ENCODE data around the gene PTPRM.

Gene PTPRM

DNA sequence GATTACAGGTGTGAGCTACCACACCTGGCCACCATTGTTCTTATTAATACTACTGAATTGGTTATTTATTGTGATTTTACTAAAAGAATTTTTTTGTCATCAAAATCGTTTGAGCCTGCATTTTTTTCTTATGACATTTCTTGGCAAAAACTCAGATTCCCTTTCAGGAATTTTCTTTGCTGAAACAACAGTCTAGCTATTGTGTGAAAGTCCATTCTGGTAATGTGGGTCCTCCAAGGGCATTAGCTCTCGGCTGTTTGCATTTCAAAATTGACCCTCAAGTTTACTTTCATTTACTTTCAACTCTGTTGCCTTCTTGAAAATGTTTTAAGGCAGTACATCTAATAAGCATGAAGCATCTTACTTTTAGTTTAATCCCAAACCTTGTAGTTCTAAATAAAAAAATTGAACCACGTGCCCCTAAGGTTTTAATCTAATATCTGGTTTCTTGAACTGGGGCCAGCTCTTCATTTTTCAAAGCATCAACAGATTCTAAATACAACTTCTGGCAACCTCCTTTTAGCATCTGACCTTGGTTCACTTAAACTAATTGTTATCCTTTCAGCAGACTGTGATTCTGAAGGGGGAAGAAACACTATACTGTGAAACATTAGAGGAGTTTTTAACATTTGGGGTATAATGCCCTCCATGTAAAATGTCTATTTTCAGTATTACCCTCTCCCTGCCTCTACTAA, 716.9 kb downstream of the PTPRM start:
- H3K9ac ChIP-seq (ENCODE audit: low read depth in 1 of 2, low read length in 2 of 2): no peak overlapping the region
- H3K27ac ChIP-seq (ENCODE audit: low read depth in 2 of 2, low read length in 2 of 2): no peak overlapping the region
- no peaks in the 10 kb centered on the region for H3K36me3 ChIP-seq (ENCODE audit: control insufficient read depth in 2 of 2, insufficient read depth in 2 of 2, low read length in 2 of 2)
- H3K4me1 ChIP-seq (ENCODE audit: control insufficient read depth in 2 of 2, insufficient read depth in 2 of 2, low read length in 2 of 2): no peaks in the 10 kb centered on the region
- H3K4me3 ChIP-seq (ENCODE audit: low read length in 2 of 2): no peak overlapping the region
- no peaks in the 10 kb centered on the region for H3K27me3 ChIP-seq (ENCODE audit: control insufficient read depth in 2 of 2, insufficient read depth in 2 of 2, low read length in 2 of 2)
- H3K9me3 ChIP-seq (ENCODE audit: control insufficient read depth in 2 of 2, low read length in 2 of 2): no peaks in the 10 kb centered on the region

DNA sequence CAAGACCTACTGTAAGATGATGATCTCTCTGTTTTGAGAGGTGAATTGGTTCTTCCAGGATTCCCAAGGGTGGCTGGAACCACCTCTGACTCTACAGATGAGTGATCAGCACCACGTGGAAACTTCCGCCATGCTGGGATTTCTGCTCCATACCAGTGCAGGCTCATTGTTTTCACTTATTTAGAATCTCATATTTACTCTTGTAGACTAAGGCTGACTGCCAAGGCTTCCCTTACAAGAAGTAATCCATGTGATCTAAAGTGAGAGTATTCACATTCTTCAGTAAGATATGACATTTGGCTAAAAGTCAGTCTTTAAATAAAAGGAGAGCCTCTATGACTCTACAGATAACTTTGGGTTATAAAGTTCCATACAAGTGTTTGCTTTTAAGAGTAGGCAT, 719.2 kb downstream of the PTPRM start:
- no peak overlapping the region for H3K4me3 ChIP-seq (ENCODE audit: low read length in 2 of 2)
- no peaks in the 10 kb centered on the region for H3K4me1 ChIP-seq (ENCODE audit: control insufficient read depth in 2 of 2, insufficient read depth in 2 of 2, low read length in 2 of 2)
- no peaks in the 10 kb centered on the region for H3K36me3 ChIP-seq (ENCODE audit: control insufficient read depth in 2 of 2, insufficient read depth in 2 of 2, low read length in 2 of 2)
- no peak overlapping the region for H3K27ac ChIP-seq (ENCODE audit: low read depth in 2 of 2, low read length in 2 of 2)
- no peaks in the 10 kb centered on the region for H3K9me3 ChIP-seq (ENCODE audit: control insufficient read depth in 2 of 2, low read length in 2 of 2)
- H3K27me3 ChIP-seq (ENCODE audit: control insufficient read depth in 2 of 2, insufficient read depth in 2 of 2, low read length in 2 of 2): no peaks in the 10 kb centered on the region
- no peak overlapping the region for H3K9ac ChIP-seq (ENCODE audit: low read depth in 1 of 2, low read length in 2 of 2)

DNA sequence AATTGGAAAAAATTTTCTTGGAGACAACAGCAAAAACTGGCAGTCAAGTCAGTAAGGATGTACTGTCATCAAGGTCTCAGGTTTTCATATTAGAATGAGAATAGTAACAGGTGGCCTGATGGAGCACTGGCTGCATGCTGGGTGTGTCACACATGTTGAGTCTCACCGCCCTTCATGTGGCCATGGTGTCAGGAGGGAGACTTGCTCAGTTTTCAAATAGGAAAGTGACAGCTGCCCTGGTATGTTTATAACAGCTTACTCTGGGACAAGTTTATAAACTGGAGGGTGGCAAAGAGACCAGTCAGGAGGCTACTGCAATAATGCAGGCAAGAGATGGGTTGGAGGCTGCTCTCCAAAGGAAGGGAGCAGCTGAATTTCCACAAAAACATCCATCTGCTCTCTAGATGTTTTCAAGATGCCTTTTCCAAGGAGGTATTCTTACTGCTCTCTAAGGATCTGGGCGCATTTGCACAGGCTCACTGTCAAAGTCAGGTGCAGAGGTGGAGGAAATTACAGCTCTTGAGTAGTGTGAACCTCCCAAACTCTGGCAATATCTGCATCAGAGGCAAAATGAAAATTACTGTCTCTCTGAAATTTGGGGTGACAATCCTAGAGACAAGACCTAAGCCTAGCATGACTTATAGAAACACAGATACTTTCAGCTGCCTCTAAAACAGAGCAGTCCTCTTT, 720.2 kb downstream of the PTPRM start:
- Histone ChIP-seq H3K4me1 (ENCODE audit: control insufficient read depth in 2 of 2, insufficient read depth in 2 of 2, low read length in 2 of 2) (no peaks in the 10 kb centered on the region), H3K27ac (ENCODE audit: low read depth in 2 of 2, low read length in 2 of 2) (no peak overlapping the region), H3K36me3 (ENCODE audit: control insufficient read depth in 2 of 2, insufficient read depth in 2 of 2, low read length in 2 of 2) (no peaks in the 10 kb centered on the region), H3K4me3 (ENCODE audit: low read length in 2 of 2) (no peak overlapping the region), H3K9ac (ENCODE audit: low read depth in 1 of 2, low read length in 2 of 2) (no peak overlapping the region), H3K9me3 (ENCODE audit: control insufficient read depth in 2 of 2, low read length in 2 of 2) (no peaks in the 10 kb centered on the region), H3K27me3 (ENCODE audit: control insufficient read depth in 2 of 2, insufficient read depth in 2 of 2, low read length in 2 of 2) (no peaks in the 10 kb centered on the region)

DNA sequence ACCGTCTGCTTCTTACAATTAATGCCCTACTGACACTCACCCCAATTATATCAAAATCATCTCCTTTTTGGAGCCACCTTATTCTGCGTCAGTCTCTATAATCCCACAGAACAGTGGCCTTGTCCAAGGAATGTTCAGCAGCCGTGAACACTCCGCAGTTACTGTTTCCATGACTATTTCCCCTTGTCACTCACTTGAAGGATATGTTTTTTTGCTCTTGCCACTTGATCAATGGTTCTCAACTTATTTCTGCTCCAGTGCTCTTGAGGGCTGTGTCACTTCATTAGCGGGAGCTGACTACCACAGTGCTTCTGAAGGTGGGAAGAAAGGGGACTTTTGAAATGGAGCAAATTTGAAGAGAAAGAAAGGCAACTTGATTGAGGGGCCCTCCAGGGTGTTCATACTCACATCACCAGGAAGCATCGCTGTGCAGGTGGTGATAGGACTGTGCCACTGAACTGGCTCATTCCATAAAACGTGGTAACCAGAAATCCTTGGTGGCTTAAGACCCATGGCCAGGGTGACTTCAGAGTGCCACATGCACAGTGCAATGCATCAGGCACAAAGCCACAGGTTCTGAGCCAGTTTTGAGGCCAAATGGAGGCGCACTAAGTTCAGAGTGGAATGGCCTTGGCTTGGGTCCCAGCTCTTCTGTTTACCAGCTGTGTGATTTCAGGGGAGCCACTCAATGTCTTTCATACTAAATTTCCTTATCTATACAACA, 721.5 kb downstream of the PTPRM start:
- H3K36me3 ChIP-seq (ENCODE audit: control insufficient read depth in 2 of 2, insufficient read depth in 2 of 2, low read length in 2 of 2): no peaks in the 10 kb centered on the region
- no peak overlapping the region for H3K9ac ChIP-seq (ENCODE audit: low read depth in 1 of 2, low read length in 2 of 2)
- H3K27me3 ChIP-seq (ENCODE audit: control insufficient read depth in 2 of 2, insufficient read depth in 2 of 2, low read length in 2 of 2): no peaks in the 10 kb centered on the region
- no peaks in the 10 kb centered on the region for H3K4me1 ChIP-seq (ENCODE audit: control insufficient read depth in 2 of 2, insufficient read depth in 2 of 2, low read length in 2 of 2)
- H3K9me3 ChIP-seq (ENCODE audit: control insufficient read depth in 2 of 2, low read length in 2 of 2): no peaks in the 10 kb centered on the region
- H3K4me3 ChIP-seq (ENCODE audit: low read length in 2 of 2): no peak overlapping the region
- no peak overlapping the region for H3K27ac ChIP-seq (ENCODE audit: low read depth in 2 of 2, low read length in 2 of 2)

DNA sequence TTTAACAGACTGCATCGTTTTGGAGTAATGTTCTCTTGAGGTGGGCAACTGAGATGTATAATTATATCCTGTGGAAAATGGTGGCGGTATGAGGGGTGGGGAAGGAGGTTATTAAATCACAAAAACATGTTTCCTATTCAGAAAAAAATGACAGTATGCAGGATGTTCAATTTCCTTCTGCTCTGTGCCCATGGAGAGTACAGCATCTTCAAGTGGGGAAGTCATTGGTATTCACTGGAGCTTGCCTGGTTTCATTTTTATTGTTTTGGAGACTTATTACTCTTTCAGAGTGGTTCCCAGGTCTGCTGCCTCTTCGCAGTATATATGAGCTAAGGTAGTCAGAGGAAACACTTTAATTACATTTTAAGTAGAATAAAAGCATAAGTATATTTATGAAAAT, 723.3 kb downstream of the PTPRM start:
- Histone ChIP-seq H3K27me3 (ENCODE audit: control insufficient read depth in 2 of 2, insufficient read depth in 2 of 2, low read length in 2 of 2) (no peaks in the 10 kb centered on the region), H3K9me3 (ENCODE audit: control insufficient read depth in 2 of 2, low read length in 2 of 2) (no peaks in the 10 kb centered on the region), H3K27ac (ENCODE audit: low read depth in 2 of 2, low read length in 2 of 2) (no peak overlapping the region), H3K36me3 (ENCODE audit: control insufficient read depth in 2 of 2, insufficient read depth in 2 of 2, low read length in 2 of 2) (no peaks in the 10 kb centered on the region), H3K4me3 (ENCODE audit: low read length in 2 of 2) (no peak overlapping the region), H3K9ac (ENCODE audit: low read depth in 1 of 2, low read length in 2 of 2) (no peak overlapping the region), H3K4me1 (ENCODE audit: control insufficient read depth in 2 of 2, insufficient read depth in 2 of 2, low read length in 2 of 2) (no peaks in the 10 kb centered on the region)

DNA sequence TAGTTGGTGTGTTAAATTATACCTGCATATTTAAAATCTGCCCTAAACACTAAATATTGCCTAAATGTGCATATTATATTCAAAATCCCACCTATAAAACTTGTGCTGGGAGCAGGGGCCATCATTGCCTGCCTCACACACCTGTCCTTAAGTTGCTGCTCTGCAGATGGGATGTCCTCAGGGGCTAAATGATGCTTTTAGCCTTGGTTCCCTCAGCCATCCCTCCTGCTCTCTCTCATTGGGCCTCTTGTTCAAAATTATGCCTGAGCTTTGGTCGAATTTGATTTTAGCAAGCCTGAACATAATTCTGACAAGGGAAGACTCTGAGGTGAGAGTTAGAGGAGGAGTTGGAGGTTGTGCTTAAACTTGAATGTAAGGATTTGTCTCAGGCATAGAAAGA, 723.8 kb downstream of the PTPRM start:
- no peak overlapping the region for H3K27ac ChIP-seq (ENCODE audit: low read depth in 2 of 2, low read length in 2 of 2)
- no peak overlapping the region for H3K9ac ChIP-seq (ENCODE audit: low read depth in 1 of 2, low read length in 2 of 2)
- no peaks in the 10 kb centered on the region for H3K4me1 ChIP-seq (ENCODE audit: control insufficient read depth in 2 of 2, insufficient read depth in 2 of 2, low read length in 2 of 2)
- H3K27me3 ChIP-seq (ENCODE audit: control insufficient read depth in 2 of 2, insufficient read depth in 2 of 2, low read length in 2 of 2): no peaks in the 10 kb centered on the region
- H3K4me3 ChIP-seq (ENCODE audit: low read length in 2 of 2): no peak overlapping the region
- H3K36me3 ChIP-seq (ENCODE audit: control insufficient read depth in 2 of 2, insufficient read depth in 2 of 2, low read length in 2 of 2): no peaks in the 10 kb centered on the region
- no peaks in the 10 kb centered on the region for H3K9me3 ChIP-seq (ENCODE audit: control insufficient read depth in 2 of 2, low read length in 2 of 2)

DNA sequence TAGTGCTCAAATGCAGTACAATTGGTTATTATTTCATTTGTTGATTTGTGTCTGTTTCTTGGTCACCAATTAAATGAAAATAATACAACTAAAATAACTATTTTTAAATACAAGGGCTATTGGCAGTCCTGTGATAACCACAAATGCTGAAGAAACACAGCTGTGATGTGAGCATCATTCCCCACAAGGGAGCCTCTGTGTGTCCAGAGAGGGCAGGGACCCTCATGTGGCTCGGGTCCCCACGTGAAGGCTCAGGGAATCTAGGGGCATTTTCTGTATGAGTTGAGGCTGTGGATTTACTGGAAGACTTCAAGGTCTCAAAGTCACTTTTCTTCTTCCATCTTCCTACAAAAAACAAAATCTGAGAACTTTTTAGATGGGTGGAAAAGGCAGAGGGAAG, 726.1 kb downstream of the PTPRM start:
- Histone ChIP-seq H3K9ac (ENCODE audit: low read depth in 1 of 2, low read length in 2 of 2) (no peak overlapping the region), H3K9me3 (ENCODE audit: control insufficient read depth in 2 of 2, low read length in 2 of 2) (no peaks in the 10 kb centered on the region), H3K36me3 (ENCODE audit: control insufficient read depth in 2 of 2, insufficient read depth in 2 of 2, low read length in 2 of 2) (no peaks in the 10 kb centered on the region), H3K27me3 (ENCODE audit: control insufficient read depth in 2 of 2, insufficient read depth in 2 of 2, low read length in 2 of 2) (no peaks in the 10 kb centered on the region), H3K27ac (ENCODE audit: low read depth in 2 of 2, low read length in 2 of 2) (no peak overlapping the region), H3K4me3 (ENCODE audit: low read length in 2 of 2) (no peak overlapping the region), H3K4me1 (ENCODE audit: control insufficient read depth in 2 of 2, insufficient read depth in 2 of 2, low read length in 2 of 2) (no peaks in the 10 kb centered on the region)

DNA sequence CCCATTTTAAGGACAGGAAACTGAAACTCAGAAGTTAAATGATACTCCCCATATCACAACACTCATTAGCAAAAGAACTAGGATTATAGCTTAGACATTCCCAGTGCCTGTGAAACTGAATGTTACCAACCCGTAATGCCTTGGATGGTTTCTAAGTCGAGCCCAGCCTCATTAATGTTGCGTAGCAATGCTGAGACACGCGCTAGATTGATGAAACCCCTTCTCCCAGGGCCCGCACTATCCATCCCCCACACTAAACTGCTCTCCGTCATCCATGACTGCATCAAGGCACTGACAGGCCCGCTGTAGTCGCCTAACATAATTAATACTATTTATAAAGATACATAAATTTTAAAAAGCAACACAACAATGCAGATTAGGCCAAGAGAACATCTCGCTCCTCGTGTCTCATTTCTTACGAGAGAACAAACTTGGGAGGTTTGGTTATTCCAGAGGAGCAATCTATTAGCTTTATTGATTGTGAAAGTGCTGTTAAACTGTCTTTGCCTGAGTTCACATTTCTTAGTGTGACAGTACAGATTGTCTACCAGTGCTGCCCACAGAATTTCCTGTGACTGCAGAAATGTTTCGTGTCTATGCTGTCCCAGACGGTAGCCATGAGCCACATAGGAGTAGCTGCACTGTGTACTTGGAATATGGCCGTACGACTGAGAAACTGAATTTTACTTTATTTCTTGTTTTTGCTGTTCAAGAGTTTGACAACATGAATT, 729.9 kb downstream of the PTPRM start:
- Histone ChIP-seq H3K4me3 (ENCODE audit: low read length in 2 of 2) (no peak overlapping the region), H3K9ac (ENCODE audit: low read depth in 1 of 2, low read length in 2 of 2) (no peak overlapping the region), H3K27me3 (ENCODE audit: control insufficient read depth in 2 of 2, insufficient read depth in 2 of 2, low read length in 2 of 2) (no peaks in the 10 kb centered on the region), H3K9me3 (ENCODE audit: control insufficient read depth in 2 of 2, low read length in 2 of 2) (no peaks in the 10 kb centered on the region), H3K36me3 (ENCODE audit: control insufficient read depth in 2 of 2, insufficient read depth in 2 of 2, low read length in 2 of 2) (no peaks in the 10 kb centered on the region), H3K27ac (ENCODE audit: low read depth in 2 of 2, low read length in 2 of 2) (no peak overlapping the region), H3K4me1 (ENCODE audit: control insufficient read depth in 2 of 2, insufficient read depth in 2 of 2, low read length in 2 of 2) (no peaks in the 10 kb centered on the region)

DNA sequence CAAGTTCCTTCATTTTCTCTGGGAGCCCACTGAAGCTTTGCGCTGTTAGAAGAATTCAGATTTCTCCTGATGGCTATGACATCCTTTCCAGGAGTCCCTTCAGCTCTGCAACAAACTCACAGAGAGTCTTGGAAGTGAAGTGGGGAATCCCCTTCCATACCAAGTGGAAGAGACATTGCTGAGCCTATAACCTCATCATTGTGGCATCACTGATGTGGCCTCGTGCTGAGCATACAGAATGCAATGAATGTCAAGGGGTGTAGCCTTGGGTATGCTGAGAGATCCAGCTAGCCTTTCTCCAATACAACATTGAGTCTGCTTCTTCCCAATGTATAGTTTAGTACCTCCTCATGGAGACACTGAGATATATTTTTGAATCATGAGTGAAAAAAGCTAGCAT, 731.1 kb downstream of the PTPRM start:
- Histone ChIP-seq H3K27me3 (ENCODE audit: control insufficient read depth in 2 of 2, insufficient read depth in 2 of 2, low read length in 2 of 2) (no peaks in the 10 kb centered on the region), H3K36me3 (ENCODE audit: control insufficient read depth in 2 of 2, insufficient read depth in 2 of 2, low read length in 2 of 2) (no peaks in the 10 kb centered on the region), H3K9me3 (ENCODE audit: control insufficient read depth in 2 of 2, low read length in 2 of 2) (no peaks in the 10 kb centered on the region), H3K4me1 (ENCODE audit: control insufficient read depth in 2 of 2, insufficient read depth in 2 of 2, low read length in 2 of 2) (no peaks in the 10 kb centered on the region), H3K27ac (ENCODE audit: low read depth in 2 of 2, low read length in 2 of 2) (no peak overlapping the region), H3K4me3 (ENCODE audit: low read length in 2 of 2) (no peak overlapping the region), H3K9ac (ENCODE audit: low read depth in 1 of 2, low read length in 2 of 2) (no peak overlapping the region)
